Neuronal stem cell (in vitro differentiated cells): ENCODE results near the gene ZNF488.
A peak's percentile ranks its signal among the peaks of the same experiment; 100 is the strongest.

Experiments
- DNase-seq: peaks from one replicate; pipeline ENCODE4 v3.0.0-alpha.2; 2013; ENCODE audit warnings: low spot score
- H2AFZ ChIP-seq: one replicate; pipeline ENCODE4 v1.6.1; 2013; ENCODE audit warnings: mild to moderate bottlenecking, low read length, inconsistent platforms
- H2AK5ac ChIP-seq: 2 replicates; pipeline ENCODE4 v1.6.1; 2013; ENCODE audit warnings: low read depth, mild to moderate bottlenecking, inconsistent platforms, low read length, moderate library complexity, mixed read lengths
- H2BK120ac ChIP-seq: 2 replicates; pipeline ENCODE4 v1.6.1; 2013; ENCODE audit warnings: low read depth, mild to moderate bottlenecking, inconsistent platforms, low read length, moderate library complexity, mixed read lengths
- H2BK12ac ChIP-seq: one replicate; pipeline ENCODE4 v1.6.1; 2013; ENCODE audit warnings: low read length, inconsistent platforms
- H2BK15ac ChIP-seq: 2 replicates; pipeline ENCODE4 v1.6.1; 2013; ENCODE audit warnings: mild to moderate bottlenecking, low read length, inconsistent platforms, mixed read lengths
- H2BK5ac ChIP-seq: one replicate; pipeline ENCODE4 v1.6.1; 2013; ENCODE audit warnings: inconsistent platforms, mild to moderate bottlenecking, low read length, moderate library complexity
- H3K14ac ChIP-seq: one replicate; pipeline ENCODE4 v1.6.1; 2013; ENCODE audit warnings: low read length, inconsistent platforms
- H3K18ac ChIP-seq: 2 replicates; pipeline ENCODE4 v1.6.1; 2013; ENCODE audit warnings: low read length, inconsistent platforms
- H3K23ac ChIP-seq: 2 replicates; pipeline ENCODE4 v1.6.1; 2013; ENCODE audit warnings: low read depth, mild to moderate bottlenecking, mixed read lengths, low read length, inconsistent platforms; ENCODE audit not compliant: poor library complexity
- H3K27ac ChIP-seq: replicated peaks from 3 replicates; pipeline ENCODE4 v1.5.1; 2013; ENCODE audit warnings: low read length, inconsistent platforms
- H3K27me3 ChIP-seq, 3 experiments: 2 replicates each; pipeline ENCODE4 v1.6.1; 2013; ENCODE audit warnings: low read length in 3 of 3, mild to moderate bottlenecking in 2 of 3, inconsistent platforms in 1 of 3, low read depth in 1 of 3, mixed read lengths in 1 of 3, moderate library complexity in 1 of 3; ENCODE audit not compliant: control insufficient read depth in 3 of 3, insufficient read depth in 3 of 3
- H3K36me3 ChIP-seq, 2 donors: replicated peaks in 1 of 2; 2 replicates each; pipeline ENCODE4 v1.6.1; 2013; ENCODE audit warnings: low read length in 2 of 2; ENCODE audit not compliant: control insufficient read depth in 2 of 2, insufficient read depth in 2 of 2
- H3K4ac ChIP-seq: 2 replicates; pipeline ENCODE4 v1.6.1; 2013; ENCODE audit warnings: inconsistent platforms, mild to moderate bottlenecking, low read length, moderate library complexity
- H3K4me1 ChIP-seq, 2 donors: 1 replicate in 1 of 2; 2 replicates in 1 of 2; pipeline ENCODE4 v1.6.1; 2013; ENCODE audit warnings: low read length in 2 of 2, low read depth in 1 of 2; ENCODE audit not compliant: control insufficient read depth in 2 of 2, insufficient read depth in 1 of 2
- H3K4me2 ChIP-seq: one replicate; pipeline ENCODE4 v1.6.1; 2013; ENCODE audit warnings: mild to moderate bottlenecking, low read length, inconsistent platforms; ENCODE audit not compliant: insufficient read depth, poor library complexity, severe bottlenecking
- H3K4me3 ChIP-seq, 2 donors: 2 replicates each; pipeline ENCODE4 v1.5.1; 2013; ENCODE audit warnings: low read length in 2 of 2, mild to moderate bottlenecking in 2 of 2, inconsistent platforms in 1 of 2, moderate library complexity in 1 of 2
- H3K79me1 ChIP-seq: one replicate; pipeline ENCODE4 v1.6.1; 2013; ENCODE audit warnings: low read depth, mild to moderate bottlenecking, inconsistent platforms, low read length, moderate library complexity
- H3K9ac ChIP-seq: one replicate; pipeline ENCODE4 v1.6.1; 2013; ENCODE audit warnings: mild to moderate bottlenecking, low read depth, low read length, inconsistent platforms; ENCODE audit not compliant: poor library complexity
- H3K9me3 ChIP-seq, 2 donors: replicated peaks in 1 of 2; 2 replicates each; pipeline versions ENCODE3 to v1.6.1; 2013; ENCODE audit warnings: low read length in 2 of 2, mild to moderate bottlenecking in 2 of 2, inconsistent platforms in 1 of 2, low read depth in 1 of 2, mixed read lengths in 1 of 2, moderate library complexity in 1 of 2; ENCODE audit not compliant: control insufficient read depth in 2 of 2, insufficient read depth in 1 of 2
- H4K8ac ChIP-seq: one replicate; pipeline ENCODE4 v1.6.1; 2013; ENCODE audit warnings: low read depth, mild to moderate bottlenecking, inconsistent platforms, low read length, moderate library complexity
- H4K91ac ChIP-seq: one replicate; pipeline ENCODE4 v1.6.1; 2013; ENCODE audit warnings: low read length, low read depth, mild to moderate bottlenecking, inconsistent platforms; ENCODE audit not compliant: poor library complexity
- WGBS, 2 donors: extraction: QIAGEN DNeasy Blood & Tissue Kit; methylation state at CpG; one replicate each; pipeline ENCODE4 v1.1.7; 2013; ENCODE audit warnings: missing lambda C conversion rate in 2 of 2, mixed read lengths in 1 of 2; ENCODE audit not compliant: insufficient read length in 2 of 2, insufficient replicate concordance in 1 of 2; ENCODE audit errors: extremely low coverage in 2 of 2; 5-methylcytosine and 5-hydroxymethylcytosine counted together

ZNF488 gene

DNA sequence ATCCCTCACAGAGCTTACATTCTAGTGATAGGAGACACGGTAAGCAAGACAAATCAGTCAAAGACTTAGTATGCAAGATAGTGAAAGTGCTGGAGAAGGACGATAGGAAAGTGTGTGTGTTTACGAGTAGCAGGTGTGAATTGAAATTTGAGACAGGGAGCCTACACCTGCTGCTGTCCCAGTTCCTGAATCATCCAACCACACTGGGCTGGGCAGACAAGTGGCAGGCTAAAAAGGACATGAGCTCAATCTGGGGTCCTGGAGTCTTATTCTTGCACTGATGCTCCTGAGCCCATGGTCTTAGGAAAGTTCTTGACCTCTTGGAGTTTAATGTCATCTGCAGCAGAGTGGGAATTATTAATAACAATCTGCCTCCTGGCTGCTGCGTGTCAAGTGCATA lies 19.7 kb downstream of the ZNF488 start:
- Histone ChIP-seq H4K91ac (no peak overlapping the region), H3K4me1 (peaks cover 0 to 3% of the 10 kb centered on the region in 2 donors), H3K27me3 (peaks cover 0 to 3% (median 0%) of the 10 kb centered on the region in 3 experiments), H2BK15ac (no peak overlapping the region), H3K27ac (no peak overlapping the region), H3K4me2 (no peak overlapping the region), H3K9me3 (no peaks in the 10 kb centered on the region), H4K8ac (no peak overlapping the region), H2BK12ac (no peak overlapping the region), H2AK5ac (no peak overlapping the region), H3K9ac (no peak overlapping the region), H3K14ac (no peak overlapping the region), H3K79me1 (no peaks in the 10 kb centered on the region), H2AFZ (no peak overlapping the region), H3K23ac (no peak overlapping the region), H3K4ac (no peak overlapping the region), H2BK120ac (no peak overlapping the region), H3K18ac (no peak overlapping the region), H3K36me3 (no peaks in the 10 kb centered on the region), H2BK5ac (no peak overlapping the region), H3K4me3 (no peak overlapping the region)
- no peak for DNase-seq
- no CpG with 5 or more reads among the region's 4 CpGs for WGBS, 2 donors

DNA sequence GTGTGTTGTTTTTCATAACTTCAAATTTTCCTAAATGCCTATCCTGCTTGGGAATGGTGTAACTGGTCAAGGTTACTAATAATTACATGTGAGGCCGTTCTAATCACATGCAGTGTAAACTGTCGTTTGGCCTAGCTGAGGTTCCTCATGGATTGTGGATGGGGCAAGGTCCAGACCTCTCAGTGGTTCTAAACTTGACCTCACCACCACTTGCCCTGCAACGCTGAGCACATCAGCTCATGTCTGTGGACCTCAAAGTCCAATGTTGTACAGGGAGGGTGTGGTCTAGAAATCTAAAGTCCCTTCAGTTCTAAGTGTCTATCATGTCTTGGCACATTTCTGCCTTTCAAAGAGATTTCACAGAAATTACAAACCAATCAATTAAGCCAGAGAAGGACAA lies 20.3 kb downstream of the ZNF488 start:
- H3K14ac ChIP-seq = no peak overlapping the region
- H3K9ac ChIP-seq = no peak overlapping the region
- no peak overlapping the region for H4K91ac ChIP-seq
- no peak overlapping the region for H3K23ac ChIP-seq
- H3K4ac ChIP-seq = no peak overlapping the region
- H3K36me3 ChIP-seq = no peaks in the 10 kb centered on the region
- no peak overlapping the region for H3K18ac ChIP-seq
- H3K4me2 ChIP-seq = no peak overlapping the region
- H2AK5ac ChIP-seq = no peak overlapping the region
- peaks cover 0 to 3% of the 10 kb centered on the region in 2 donors for H3K4me1 ChIP-seq
- WGBS, 2 donors = no CpG with 5 or more reads among the region's 3 CpGs
- H3K79me1 ChIP-seq = no peaks in the 10 kb centered on the region
- H2BK120ac ChIP-seq = no peak overlapping the region
- no peaks in the 10 kb centered on the region for H3K9me3 ChIP-seq
- H2AFZ ChIP-seq = no peak overlapping the region
- DNase-seq = no peak
- no peak overlapping the region for H2BK5ac ChIP-seq
- no peak overlapping the region for H2BK15ac ChIP-seq
- no peak overlapping the region for H4K8ac ChIP-seq
- H3K27ac ChIP-seq = no peak overlapping the region
- H3K4me3 ChIP-seq = no peak overlapping the region
- peaks cover 0 to 3% (median 0%) of the 10 kb centered on the region in 3 experiments for H3K27me3 ChIP-seq
- no peak overlapping the region for H2BK12ac ChIP-seq

DNA sequence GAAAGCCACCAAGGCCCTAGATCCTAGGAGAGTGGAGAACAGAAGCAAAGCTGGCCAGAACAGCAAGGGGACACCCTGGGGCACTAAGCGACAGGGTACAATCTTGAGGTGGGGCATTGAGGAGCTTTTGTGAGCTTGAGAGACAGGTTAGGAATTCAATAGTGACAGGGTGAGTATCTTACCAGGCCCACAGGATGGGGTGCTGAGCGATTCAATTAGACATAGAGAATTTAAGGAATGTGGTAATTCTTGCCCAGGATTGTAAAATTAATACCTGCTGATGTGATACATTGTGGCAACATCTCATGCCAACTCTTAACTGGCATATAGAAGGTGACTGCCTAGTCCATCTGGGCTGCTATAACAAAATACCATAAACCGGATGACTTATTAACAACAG lies 21.9 kb downstream of the ZNF488 start:
- WGBS, 2 donors = no CpG with 5 or more reads among the region's 3 CpGs
- Histone ChIP-seq H3K27me3 (peaks cover 0 to 3% (median 0%) of the 10 kb centered on the region in 3 experiments), H3K14ac (no peak overlapping the region), H2BK120ac (no peak overlapping the region), H2AK5ac (no peak overlapping the region), H2BK12ac (no peak overlapping the region), H2BK5ac (no peak overlapping the region), H4K91ac (no peak overlapping the region), H3K4me1 (peaks cover 0 to 3% of the 10 kb centered on the region in 2 donors), H3K36me3 (no peaks in the 10 kb centered on the region), H3K18ac (no peak overlapping the region), H4K8ac (no peak overlapping the region), H3K9ac (no peak overlapping the region), H2BK15ac (no peak overlapping the region), H3K9me3 (no peaks in the 10 kb centered on the region), H3K23ac (no peak overlapping the region), H2AFZ (no peak overlapping the region), H3K79me1 (no peaks in the 10 kb centered on the region), H3K27ac (no peak overlapping the region), H3K4ac (no peak overlapping the region), H3K4me2 (no peak overlapping the region), H3K4me3 (no peak overlapping the region)
- DNase-seq = no peak

DNA sequence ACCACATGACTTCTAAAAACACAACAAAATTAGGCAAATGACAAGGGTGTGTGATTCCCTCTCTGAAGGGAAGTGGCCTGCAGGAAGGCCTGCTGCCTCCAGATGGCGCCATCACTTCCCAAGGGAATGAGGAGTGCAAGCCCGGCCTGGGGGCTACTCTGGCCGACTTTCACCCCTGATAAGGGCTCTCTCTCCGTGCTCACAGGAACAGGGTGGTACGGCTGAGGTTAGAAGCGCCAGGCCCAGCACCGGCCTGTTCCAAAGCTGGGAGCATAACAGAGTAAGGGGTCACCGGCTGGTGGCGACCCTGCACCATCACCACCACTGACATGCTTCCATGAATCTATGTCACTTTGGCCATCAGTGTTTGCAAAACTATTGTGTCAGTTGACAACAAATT lies 22.8 kb downstream of the ZNF488 start:
- Histone ChIP-seq H3K4ac (no peak overlapping the region), H3K9me3 (no peaks in the 10 kb centered on the region), H2AK5ac (no peak overlapping the region), H3K9ac (no peak overlapping the region), H2AFZ (no peak overlapping the region), H3K36me3 (no peaks in the 10 kb centered on the region), H3K18ac (peak overlapping the region; percentile 32), H3K79me1 (no peaks in the 10 kb centered on the region), H3K4me2 (no peak overlapping the region), H3K23ac (peak overlapping the region; percentile 47), H3K27me3 (peaks cover 0 to 3% (median 0%) of the 10 kb centered on the region in 3 experiments), H4K91ac (no peak overlapping the region), H3K14ac (no peak overlapping the region), H2BK120ac (no peak overlapping the region), H2BK15ac (no peak overlapping the region), H3K27ac (no peak overlapping the region), H3K4me3 (no peak overlapping the region), H4K8ac (no peak overlapping the region), H3K4me1 (peaks cover 0 to 3% of the 10 kb centered on the region in 2 donors), H2BK5ac (no peak overlapping the region), H2BK12ac (no peak overlapping the region)
- no CpG with 5 or more reads among the region's 9 CpGs for WGBS, 2 donors
- DNase-seq = peak; percentile 61
